GM12892 (cell line): ENCODE results near the gene PIP5KL1.
A peak's percentile ranks its signal among the peaks of the same experiment; 100 is the strongest.

Experiments used
- POLR2A ChIP-seq: IDR thresholded peaks from 2 replicates; pipeline ENCODE4 v1.6.1; 2011; ENCODE audit warnings: low read depth, low read length, control low read depth
- POLR2AphosphoS5 ChIP-seq: IDR thresholded peaks from 2 replicates; pipeline ENCODE4 v1.6.1; 2011; ENCODE audit warnings: low read depth, low read length, control low read depth

GRCh38 chr9:127942216-127943010 is 11.8 kb upstream of the PIP5KL1 start:
- TF ChIP-seq POLR2AphosphoS5 (0 out of 2 replicates have a peak, but pooled peaks have one; percentile 4), POLR2A (no peak)
